ENCODE data around the gene ALDH7A1.

DNA sequence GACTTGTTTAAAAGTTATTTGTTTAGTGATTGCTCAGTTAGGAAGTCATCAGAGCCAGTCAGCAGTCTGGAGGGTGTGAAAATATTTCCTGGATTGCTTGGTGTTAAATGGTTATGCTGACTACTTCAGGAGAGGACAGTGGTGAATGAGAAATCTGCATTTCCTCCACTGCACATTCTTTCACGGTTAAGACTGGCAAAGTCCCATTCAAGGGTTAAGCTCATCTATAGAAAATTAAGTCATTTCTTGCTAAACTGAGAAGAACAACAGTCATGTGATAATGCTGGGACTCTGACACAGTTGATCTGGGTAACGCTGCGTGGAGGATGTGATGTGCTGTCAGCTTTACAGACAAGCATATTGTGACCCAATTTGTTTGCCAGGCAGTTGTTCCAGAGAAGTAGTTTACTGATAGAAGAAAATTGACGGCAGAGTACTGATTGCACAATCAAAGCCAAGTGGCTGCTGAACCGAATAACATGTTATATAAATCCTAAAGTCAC, 91.4 kb downstream of the ALDH7A1 start:
- TF ChIP-seq, protein P1, sequence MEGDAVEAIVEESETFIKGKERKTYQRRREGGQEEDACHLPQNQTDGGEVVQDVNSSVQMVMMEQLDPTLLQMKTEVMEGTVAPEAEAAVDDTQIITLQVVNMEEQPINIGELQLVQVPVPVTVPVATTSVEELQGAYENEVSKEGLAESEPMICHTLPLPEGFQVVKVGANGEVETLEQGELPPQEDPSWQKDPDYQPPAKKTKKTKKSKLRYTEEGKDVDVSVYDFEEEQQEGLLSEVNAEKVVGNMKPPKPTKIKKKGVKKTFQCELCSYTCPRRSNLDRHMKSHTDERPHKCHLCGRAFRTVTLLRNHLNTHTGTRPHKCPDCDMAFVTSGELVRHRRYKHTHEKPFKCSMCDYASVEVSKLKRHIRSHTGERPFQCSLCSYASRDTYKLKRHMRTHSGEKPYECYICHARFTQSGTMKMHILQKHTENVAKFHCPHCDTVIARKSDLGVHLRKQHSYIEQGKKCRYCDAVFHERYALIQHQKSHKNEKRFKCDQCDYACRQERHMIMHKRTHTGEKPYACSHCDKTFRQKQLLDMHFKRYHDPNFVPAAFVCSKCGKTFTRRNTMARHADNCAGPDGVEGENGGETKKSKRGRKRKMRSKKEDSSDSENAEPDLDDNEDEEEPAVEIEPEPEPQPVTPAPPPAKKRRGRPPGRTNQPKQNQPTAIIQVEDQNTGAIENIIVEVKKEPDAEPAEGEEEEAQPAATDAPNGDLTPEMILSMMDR (IDR thresholded peaks at IDR 0.05), result no peak
- TF ChIP-seq EZH2 (IDR thresholded peaks at IDR 0.05; ENCODE audit: borderline replicate concordance, insufficient read depth, low read depth, low read length, poor library complexity, severe bottlenecking), result no peak

All from B cell (primary cell).